Heart left ventricle (tissue), 16 donors: ENCODE results near the gene WWOX. TPM values are rescaled to one million over a fixed set of nuclear protein-coding genes. Genes with fewer than 3 reads are reported as not detected.

Experiments
- ATAC-seq, 4 donors: fragments of 200-7000 bp; cut with Tn5 transposase; one replicate each; pipeline ENCODE4 v1.9.1; 2020 to 2022; ENCODE audit warnings: moderate library complexity in 4 of 4, mild to moderate bottlenecking in 3 of 4, moderate number of reproducible peaks in 1 of 4
- DNase-seq, 5 donors: peaks; one replicate each; pipeline ENCODE4 v3.0.0-alpha.2; 2020
- H3K27ac ChIP-seq, 12 donors: fragments of 200-600 bp; sonication (generic) in 4 of 12; one replicate each; pipeline versions ENCODE4 v1.5.0 to v1.8.0; 2016 to 2022; ENCODE audit warnings: mild to moderate bottlenecking in 2 of 12
- H3K27me3 ChIP-seq, 9 donors: fragments of 200-600 bp; sonication (generic) in 2 of 9; one replicate each; pipeline versions ENCODE4 v1.5.1 to v1.8.0; 2016 to 2022; ENCODE audit warnings: mild to moderate bottlenecking in 3 of 9
- H3K36me3 ChIP-seq, 9 donors: fragments of 200-600 bp; sonication (generic) in 2 of 9; one replicate each; pipeline versions ENCODE4 v1.5.0 to v1.8.0; 2018 to 2022; ENCODE audit warnings: mild to moderate bottlenecking in 2 of 9
- H3K4me1 ChIP-seq, 12 donors: fragments of 200-600 bp; sonication (generic) in 4 of 12; one replicate each; pipeline versions ENCODE4 v1.5.0 to v1.8.0; 2016 to 2022; ENCODE audit warnings: mild to moderate bottlenecking in 3 of 12
- H3K4me3 ChIP-seq, 12 donors: fragments of 200-600 bp; sonication (generic) in 4 of 12; one replicate each; pipeline versions ENCODE4 v1.5.0 to v1.8.0; 2017 to 2022; ENCODE audit warnings: mild to moderate bottlenecking in 9 of 12, moderate library complexity in 4 of 12
- H3K9me3 ChIP-seq, 12 donors: fragments of 200-600 bp; sonication (generic) in 4 of 12; one replicate each; pipeline versions ENCODE4 v1.5.0 to v1.8.0; 2016 to 2022; ENCODE audit warnings: mild to moderate bottlenecking in 1 of 12
- POLR2A ChIP-seq, 2 donors: fragments of 450-650 bp; IDR thresholded peaks; one replicate each; pipeline ENCODE4 v1.6.1; 2017; ENCODE audit warnings: antibody characterized with exemption in 2 of 2, mild to moderate bottlenecking in 2 of 2, moderate library complexity in 2 of 2
- WGBS, 4 donors: extraction: QIAGEN DNeasy Blood & Tissue Kit in 2 of 4; methylation state at CpG; one replicate each; pipeline versions ENCODE4 v1.1.5 to v1.1.7; 2013 to 2018; 5-methylcytosine and 5-hydroxymethylcytosine counted together
- intact Hi-C, 10 donors: fragments of 100-400 bp; cut with DNase I; formaldehyde crosslinking; loops; one replicate each; pipeline versions ENCODE4 v1.11.1 to v1.14.2; 2022
- polyA plus RNA-seq, 2 donors: library from polyadenylated mRNA; stranded (reverse); fragments of 200-250 nt; gene quantifications; one replicate each; pipeline ENCODE4 v1.2.3, GENCODE V29; 2013
- total RNA-seq, 9 donors: library from RNA; depleted of rRNA in 2 of 9; stranded (reverse); fragments of >200 nt in 2 of 9; fragmentation: NEBNext Ultra II Directional in 3 of 9; extraction: Animal tissue kit (Norgen Biotek cat#: 25700) in 3 of 9; gene quantifications; one replicate each; pipeline versions ENCODE4 v1.1.0 to v1.2.4, GENCODE V29; 2016 to 2023
- TF ChIP-seq, protein P1 (sequence below), 12 donors: fragments of 200-600 bp; sonication (generic) in 4 of 12; IDR thresholded peaks; one replicate each; pipeline versions ENCODE4 v1.5.0 to v1.8.0; 2018 to 2022; ENCODE audit warnings: antibody characterized with exemption in 12 of 12, mild to moderate bottlenecking in 5 of 12
- donor health status: ischemic (EF 13 %, LVEDD 7.1; RV severe dilation, severe dysfunction).
- donor health status: healthy with polysubstance abuse.
- donor health status: DM: no; HTN: yes; CAD: no.
- donor health status: DM: no; HTN: no; CAD: no.
- donor health status: ischemic (EF 25% LVEDD 6.9; RV normal size, moderate dysfunction).
- donor health status: ischemic (EF 25% LVEDD 5.7; RV mildly dilated, moderate dysfunction).
- donor health status: healthy.
- donor health status: DM: yes; HTN: yes; CAD: no.
- donor health status: ischemic (EF 35%, LVEDD 5.7; RV mildly dilated, moderate dysfunction).
- donor health status: nonischemic (EF 11% LVEDD 7.7; RV severe dilation, severe dysfunction).
- donor health status: DM: yes; HTN: yes; CAD: no.
- donor health status: PGD.
- donor health status: ischemic (EF 29% LVEDD 5.4; RV normal size, mild dysfunction).
- donor health status: nonischemic (EF 23%, LVEDD 6.1; RV moderate dilation, normal function).

Gene WWOX
- total and polyA plus RNA-seq, 11 donors, result 4.3 to 18.3 (median 9.1) TPM

DNA sequence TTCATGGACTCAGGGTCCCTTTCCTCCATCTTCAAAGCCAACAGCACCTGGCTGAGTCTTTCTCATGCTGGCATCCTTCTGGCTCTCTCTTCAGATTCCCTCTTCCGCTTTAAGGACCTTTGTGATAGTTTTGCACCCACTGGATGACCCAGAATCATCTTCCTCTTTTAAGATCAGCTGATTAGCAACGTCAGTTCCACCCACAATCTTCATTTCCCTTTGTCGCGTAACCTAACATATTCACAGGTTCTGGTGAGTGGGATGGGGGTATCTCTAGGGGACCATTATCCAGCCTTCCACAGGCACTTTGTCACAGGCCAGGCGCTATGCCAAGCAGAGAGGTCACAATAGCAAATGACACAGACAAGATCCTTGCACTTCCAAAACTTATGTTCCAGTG, 907.3 kb downstream of the WWOX start:
- 44 to 64% (median 58%) methylated on average over 5 of the region's 5 CpGs for WGBS, 4 donors
- Histone ChIP-seq H3K9me3 (no peaks in the 10 kb centered on the region), H3K27me3 (peaks cover 0 to 6% (median 0%) of the 10 kb centered on the region in 9 donors), H3K4me3 (no peak overlapping the region), H3K4me1 (no peaks in the 10 kb centered on the region), H3K36me3 (no peaks in the 10 kb centered on the region), H3K27ac (no peak overlapping the region)
- DNase-seq, result no peak
- no peak for ATAC-seq
- TF ChIP-seq, protein P1, sequence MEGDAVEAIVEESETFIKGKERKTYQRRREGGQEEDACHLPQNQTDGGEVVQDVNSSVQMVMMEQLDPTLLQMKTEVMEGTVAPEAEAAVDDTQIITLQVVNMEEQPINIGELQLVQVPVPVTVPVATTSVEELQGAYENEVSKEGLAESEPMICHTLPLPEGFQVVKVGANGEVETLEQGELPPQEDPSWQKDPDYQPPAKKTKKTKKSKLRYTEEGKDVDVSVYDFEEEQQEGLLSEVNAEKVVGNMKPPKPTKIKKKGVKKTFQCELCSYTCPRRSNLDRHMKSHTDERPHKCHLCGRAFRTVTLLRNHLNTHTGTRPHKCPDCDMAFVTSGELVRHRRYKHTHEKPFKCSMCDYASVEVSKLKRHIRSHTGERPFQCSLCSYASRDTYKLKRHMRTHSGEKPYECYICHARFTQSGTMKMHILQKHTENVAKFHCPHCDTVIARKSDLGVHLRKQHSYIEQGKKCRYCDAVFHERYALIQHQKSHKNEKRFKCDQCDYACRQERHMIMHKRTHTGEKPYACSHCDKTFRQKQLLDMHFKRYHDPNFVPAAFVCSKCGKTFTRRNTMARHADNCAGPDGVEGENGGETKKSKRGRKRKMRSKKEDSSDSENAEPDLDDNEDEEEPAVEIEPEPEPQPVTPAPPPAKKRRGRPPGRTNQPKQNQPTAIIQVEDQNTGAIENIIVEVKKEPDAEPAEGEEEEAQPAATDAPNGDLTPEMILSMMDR (IDR thresholded peaks at IDR 0.05), result no peak
- intact Hi-C loops, result no loop called here

DNA sequence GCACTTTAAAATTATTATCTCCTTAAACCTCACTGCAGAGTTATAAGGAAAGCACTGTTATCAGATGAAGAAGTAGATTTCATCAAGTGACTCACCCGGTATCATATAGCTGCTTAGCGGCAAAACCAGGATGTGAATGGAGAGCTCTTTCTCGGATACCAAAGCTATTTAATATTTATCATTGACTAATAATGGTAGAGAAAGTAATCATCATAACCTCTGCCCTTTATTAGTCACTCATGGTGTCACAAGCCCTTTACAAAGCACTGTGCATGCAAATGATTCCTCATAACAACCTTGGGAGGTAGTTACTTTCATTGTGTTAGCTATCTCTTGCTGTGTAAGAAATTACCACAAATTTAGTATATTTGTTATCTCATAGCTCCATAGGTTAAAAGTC, 908.2 kb downstream of the WWOX start:
- no peaks in the 10 kb centered on the region for H3K9me3 ChIP-seq
- no peaks in the 10 kb centered on the region for H3K4me1 ChIP-seq
- H3K27ac ChIP-seq, result no peak overlapping the region
- ATAC-seq (no peak), DNase-seq (no peak)
- no peaks in the 10 kb centered on the region for H3K36me3 ChIP-seq
- peaks cover 0 to 6% (median 0%) of the 10 kb centered on the region in 9 donors for H3K27me3 ChIP-seq
- WGBS, 4 donors, result 90 to 99% (median 93%) methylated on average over 3 of the region's 3 CpGs
- intact Hi-C loops, result no loop called here
- TF ChIP-seq, protein P1 (IDR thresholded peaks at IDR 0.05), result no peak
- no peak for TF ChIP-seq POLR2A (IDR thresholded peaks at IDR 0.05)
- H3K4me3 ChIP-seq, result no peak overlapping the region

DNA sequence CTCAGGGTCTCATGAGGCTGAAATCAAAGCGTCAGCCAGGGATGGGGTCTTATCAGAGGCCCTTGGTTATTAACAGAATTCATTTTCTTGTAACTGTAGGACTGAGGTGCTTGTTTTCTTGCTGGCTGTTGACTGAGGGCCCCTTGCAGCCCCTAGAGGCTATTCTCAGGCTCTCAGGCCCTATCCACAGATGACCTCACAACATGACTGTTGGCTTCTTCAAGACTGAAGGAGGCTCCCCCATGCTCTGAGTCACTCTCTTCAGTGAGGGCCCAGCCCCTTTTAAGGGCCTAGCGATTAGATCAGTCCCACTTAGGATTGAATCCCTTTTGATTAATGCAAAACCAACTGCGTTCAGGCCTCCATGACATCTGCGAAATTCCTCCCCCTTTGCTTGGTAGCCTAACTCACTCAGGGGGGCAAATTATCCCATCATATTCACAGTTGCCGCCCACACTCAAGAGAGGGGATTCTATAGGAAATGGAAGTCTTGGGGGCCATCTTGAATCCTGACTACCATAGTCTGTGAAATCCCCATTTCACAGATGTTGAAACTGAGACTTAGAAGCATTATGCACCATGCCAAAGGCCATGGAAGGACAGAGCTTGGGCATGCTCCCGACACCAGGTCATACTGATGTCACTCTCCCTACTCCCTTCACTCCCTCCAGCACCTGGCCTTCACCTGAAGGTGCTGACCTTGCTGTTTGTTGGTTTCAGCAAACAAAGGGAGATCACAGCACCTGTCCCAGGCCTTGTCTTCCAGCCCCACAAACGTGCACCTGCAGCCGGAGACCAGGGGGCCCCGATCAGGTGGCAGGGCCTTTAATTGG, 908.8 kb downstream of the WWOX start:
- no peak overlapping the region for H3K4me3 ChIP-seq
- intact Hi-C loops, result no loop called here
- H3K27me3 ChIP-seq, result peaks cover 0 to 6% (median 0%) of the 10 kb centered on the region in 9 donors
- no peak overlapping the region for H3K27ac ChIP-seq
- WGBS, 4 donors, result 90 to 96% (median 93%) methylated on average over 9 of the region's 9 CpGs
- H3K4me1 ChIP-seq, result no peaks in the 10 kb centered on the region
- H3K9me3 ChIP-seq, result no peaks in the 10 kb centered on the region
- DNase-seq, result no peak
- no peak for TF ChIP-seq POLR2A (IDR thresholded peaks at IDR 0.05)
- TF ChIP-seq, protein P1 (IDR thresholded peaks at IDR 0.05), result no peak
- no peaks in the 10 kb centered on the region for H3K36me3 ChIP-seq
- no peak for ATAC-seq

DNA sequence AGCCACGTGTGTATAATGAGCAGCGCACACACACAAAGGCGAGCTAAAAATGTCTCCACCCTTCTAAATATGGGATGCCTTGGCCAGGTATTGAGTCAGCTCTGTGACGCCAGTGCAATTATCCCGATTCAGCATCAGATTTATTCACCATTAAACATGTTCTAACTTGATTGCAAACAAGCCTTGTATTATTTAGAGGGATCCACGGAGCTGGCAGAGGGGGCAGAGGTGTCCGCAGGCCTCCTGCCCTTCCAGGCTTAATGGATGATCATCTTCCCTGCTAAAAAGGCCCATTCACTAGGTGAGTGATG, 909.4 kb downstream of the WWOX start:
- intact Hi-C loops, result no loop called here
- ATAC-seq (no peak), DNase-seq (no peak)
- Histone ChIP-seq H3K9me3 (no peaks in the 10 kb centered on the region), H3K4me3 (no peak overlapping the region), H3K36me3 (no peaks in the 10 kb centered on the region), H3K4me1 (no peaks in the 10 kb centered on the region), H3K27me3 (peaks cover 0 to 6% (median 0%) of the 10 kb centered on the region in 9 donors), H3K27ac (no peak overlapping the region)
- 80 to 95% (median 86%) methylated on average over 7 of the region's 7 CpGs for WGBS, 4 donors
- TF ChIP-seq, protein P1 (IDR thresholded peaks at IDR 0.05), result no peak
- TF ChIP-seq POLR2A (IDR thresholded peaks at IDR 0.05), result no peak
